ENCODE results near the gene CCDC185.

The CCDC185 gene

GRCh38 chr1:223393275-223394214, at the start of gene CCDC185:
CCDC185 (plus strand) TSS chr1:223393415; CDS start chr1:223393476, 61 bp downstream.
- no peaks in the 10 kb centered on the region for H3K4me1 Mint-ChIP-seq (ENCODE audit: low read depth)
- H3K27ac Mint-ChIP-seq, result no peak within 1 kb of the TSS
- peaks cover 42% of the 10 kb centered on the region for H3K27me3 Mint-ChIP-seq
- no peak within 1 kb of the TSS for H3K4me3 Mint-ChIP-seq
- no peak for DNase-seq
- no peaks in the 10 kb centered on the region for H3K36me3 Mint-ChIP-seq (ENCODE audit: low read depth)
- peaks cover 2% of the 10 kb centered on the region for H3K9me3 Mint-ChIP-seq

GRCh38 chr1:223343692-223344091, 49.5 kb upstream of the CCDC185 start:
- no peak overlapping the region for H3K4me3 Mint-ChIP-seq

GRCh38 chr1:223344491-223344890, 48.7 kb upstream of the CCDC185 start:
- Mint-ChIP-seq H3K4me3 (no peak overlapping the region), H3K4me1 (ENCODE audit: low read depth) (no peaks in the 10 kb centered on the region), H3K36me3 (ENCODE audit: low read depth) (no peaks in the 10 kb centered on the region), H3K27me3 (no peaks in the 10 kb centered on the region), H3K27ac (no peak overlapping the region), H3K9me3 (no peaks in the 10 kb centered on the region)
- no peak for DNase-seq

More at GRCh38 chr1:223343692-223344091, 49.5 kb upstream of the CCDC185 start:
- Mint-ChIP-seq H3K9me3 (no peaks in the 10 kb centered on the region), H3K4me1 (ENCODE audit: low read depth) (no peaks in the 10 kb centered on the region), H3K27me3 (no peaks in the 10 kb centered on the region), H3K36me3 (ENCODE audit: low read depth) (no peaks in the 10 kb centered on the region), H3K27ac (no peak overlapping the region)
- no peak for DNase-seq

- H3K4me1 Mint-ChIP-seq (ENCODE audit: low read depth), result no peaks in the 10 kb centered on the region
- no peaks in the 10 kb centered on the region for H3K27me3 Mint-ChIP-seq
- no peak overlapping the region for H3K4me3 Mint-ChIP-seq
- DNase-seq, result no peak
- H3K9me3 Mint-ChIP-seq, result no peaks in the 10 kb centered on the region
- no peaks in the 10 kb centered on the region for H3K36me3 Mint-ChIP-seq (ENCODE audit: low read depth)
- no peak overlapping the region for H3K27ac Mint-ChIP-seq
Observed at GRCh38 chr1:223345720-223346119, 47.5 kb upstream of the CCDC185 start.

GRCh38 chr1:223346311-223346710, 46.9 kb upstream of the CCDC185 start:
- H3K27ac Mint-ChIP-seq, result no peak overlapping the region
- no peaks in the 10 kb centered on the region for H3K27me3 Mint-ChIP-seq
- H3K4me3 Mint-ChIP-seq, result no peak overlapping the region
- no peaks in the 10 kb centered on the region for H3K9me3 Mint-ChIP-seq
- no peak for DNase-seq
- no peaks in the 10 kb centered on the region for H3K4me1 Mint-ChIP-seq (ENCODE audit: low read depth)
- no peaks in the 10 kb centered on the region for H3K36me3 Mint-ChIP-seq (ENCODE audit: low read depth)

GRCh38 chr1:223347583-223347982, 45.6 kb upstream of the CCDC185 start:
- Mint-ChIP-seq H3K4me1 (ENCODE audit: low read depth) (no peaks in the 10 kb centered on the region), H3K9me3 (no peaks in the 10 kb centered on the region), H3K27me3 (no peaks in the 10 kb centered on the region), H3K27ac (no peak overlapping the region), H3K4me3 (no peak overlapping the region), H3K36me3 (ENCODE audit: low read depth) (no peaks in the 10 kb centered on the region)
- no peak for DNase-seq

- H3K4me1 Mint-ChIP-seq (ENCODE audit: low read depth), result no peaks in the 10 kb centered on the region
Observed at GRCh38 chr1:223348439-223348838, 44.8 kb upstream of the CCDC185 start.

GRCh38 chr1:223349241-223349640, 44.0 kb upstream of the CCDC185 start:
- H3K4me1 Mint-ChIP-seq (ENCODE audit: low read depth), result no peaks in the 10 kb centered on the region
- H3K27ac Mint-ChIP-seq, result no peak overlapping the region
- H3K27me3 Mint-ChIP-seq, result no peaks in the 10 kb centered on the region
- no peak overlapping the region for H3K4me3 Mint-ChIP-seq
- DNase-seq, result no peak
- H3K36me3 Mint-ChIP-seq (ENCODE audit: low read depth), result no peaks in the 10 kb centered on the region
- H3K9me3 Mint-ChIP-seq, result no peaks in the 10 kb centered on the region

More at GRCh38 chr1:223348439-223348838, 44.8 kb upstream of the CCDC185 start:
- Mint-ChIP-seq H3K9me3 (no peaks in the 10 kb centered on the region), H3K27ac (no peak overlapping the region), H3K36me3 (ENCODE audit: low read depth) (no peaks in the 10 kb centered on the region), H3K4me3 (no peak overlapping the region), H3K27me3 (no peaks in the 10 kb centered on the region)
- no peak for DNase-seq

- no peaks in the 10 kb centered on the region for H3K4me1 Mint-ChIP-seq (ENCODE audit: low read depth)
- H3K36me3 Mint-ChIP-seq (ENCODE audit: low read depth), result no peaks in the 10 kb centered on the region
Observed at GRCh38 chr1:223350361-223350908, 42.8 kb upstream of the CCDC185 start.

GRCh38 chr1:223352944-223353343, 40.3 kb upstream of the CCDC185 start:
- no peak for DNase-seq
- Mint-ChIP-seq H3K27me3 (no peaks in the 10 kb centered on the region), H3K4me3 (no peak overlapping the region), H3K36me3 (ENCODE audit: low read depth) (no peaks in the 10 kb centered on the region), H3K9me3 (no peaks in the 10 kb centered on the region), H3K27ac (no peak overlapping the region), H3K4me1 (ENCODE audit: low read depth) (no peaks in the 10 kb centered on the region)

More at GRCh38 chr1:223350361-223350908, 42.8 kb upstream of the CCDC185 start:
- DNase-seq, result no peak
- no peaks in the 10 kb centered on the region for H3K27me3 Mint-ChIP-seq
- H3K4me3 Mint-ChIP-seq, result no peak overlapping the region
- no peaks in the 10 kb centered on the region for H3K9me3 Mint-ChIP-seq
- no peak overlapping the region for H3K27ac Mint-ChIP-seq

GRCh38 chr1:223353939-223354338, 39.3 kb upstream of the CCDC185 start:
- Mint-ChIP-seq H3K9me3 (no peaks in the 10 kb centered on the region), H3K27me3 (no peaks in the 10 kb centered on the region), H3K4me1 (ENCODE audit: low read depth) (no peaks in the 10 kb centered on the region), H3K4me3 (no peak overlapping the region), H3K27ac (no peak overlapping the region), H3K36me3 (ENCODE audit: low read depth) (no peaks in the 10 kb centered on the region)
- no peak for DNase-seq

GRCh38 chr1:223355699-223356098, 37.5 kb upstream of the CCDC185 start:
- DNase-seq, result no peak
- Mint-ChIP-seq H3K27ac (no peak overlapping the region), H3K36me3 (ENCODE audit: low read depth) (no peaks in the 10 kb centered on the region), H3K27me3 (no peaks in the 10 kb centered on the region), H3K4me1 (ENCODE audit: low read depth) (no peaks in the 10 kb centered on the region), H3K9me3 (no peaks in the 10 kb centered on the region), H3K4me3 (no peak overlapping the region)

GRCh38 chr1:223358826-223359225, 34.4 kb upstream of the CCDC185 start:
- peaks cover 14% of the 10 kb centered on the region for H3K4me1 Mint-ChIP-seq (ENCODE audit: low read depth)
- no peaks in the 10 kb centered on the region for H3K9me3 Mint-ChIP-seq
- peaks cover under 1% of the 10 kb centered on the region for H3K36me3 Mint-ChIP-seq (ENCODE audit: low read depth)
- H3K27ac Mint-ChIP-seq, result no peak overlapping the region
- peaks cover 20% of the 10 kb centered on the region for H3K27me3 Mint-ChIP-seq
- H3K4me3 Mint-ChIP-seq, result no peak overlapping the region
- no peak for DNase-seq

GRCh38 chr1:223363057-223363855, 30.0 kb upstream of the CCDC185 start:
- H3K4me1 Mint-ChIP-seq (ENCODE audit: low read depth), result peaks cover 17% of the 10 kb centered on the region
- H3K9me3 Mint-ChIP-seq, result no peaks in the 10 kb centered on the region
- peaks cover 40% of the 10 kb centered on the region for H3K27me3 Mint-ChIP-seq
- peak; percentile 51 for DNase-seq
- no peak overlapping the region for H3K27ac Mint-ChIP-seq
- H3K36me3 Mint-ChIP-seq (ENCODE audit: low read depth), result peaks cover 1% of the 10 kb centered on the region
- H3K4me3 Mint-ChIP-seq, result peak overlapping the region; percentile 81

All from activated T-cell treated with anti-CD3 and anti-CD28 coated beads, Interleukin-2, amount 50 U/mL, for 24 hours (primary cell).